ENCODE measurements around the gene MYRFL.
"Not testable (repeated sequence)": the region's sequence is repeated elsewhere in the genome, so short reads cannot be mapped to it uniquely, and the experiment has no call there.

MYRFL gene

GRCh38 chr12:69846976-69847375, 21.9 kb downstream of the MYRFL start:
- DNase-seq (ENCODE audit: low spot score): no peak
- no peak overlapping the region for H3K9ac ChIP-seq (ENCODE audit: low read depth, low read length, poor library complexity)
- no peak overlapping the region for H3K23ac ChIP-seq (ENCODE audit: low read depth, low read length, poor library complexity)
- no peak overlapping the region for H2AFZ ChIP-seq (ENCODE audit: low read length)
- H4K8ac ChIP-seq (ENCODE audit: low read depth, low read length): no peak overlapping the region
- no peak overlapping the region for H2BK5ac ChIP-seq (ENCODE audit: low read length)
- no peak overlapping the region for H3K4ac ChIP-seq (ENCODE audit: low read length)
- no peak overlapping the region for H2BK15ac ChIP-seq (ENCODE audit: low read length)
- no peaks in the 10 kb centered on the region for H3K79me1 ChIP-seq (ENCODE audit: low read depth, low read length)
- H3K4me2 ChIP-seq (ENCODE audit: insufficient read depth, low read length, poor library complexity, severe bottlenecking): no peak overlapping the region
- no peak overlapping the region for H2BK12ac ChIP-seq (ENCODE audit: low read length)
- no peaks in the 10 kb centered on the region for H3K9me3 ChIP-seq (replicated peaks in 1 of 2; ENCODE audit: control insufficient read depth in 2 of 2, insufficient read depth in 1 of 2, low read depth in 1 of 2, low read length in 2 of 2)
- no peak overlapping the region for H3K18ac ChIP-seq (ENCODE audit: low read length)
- no peak overlapping the region for H2AK5ac ChIP-seq (ENCODE audit: low read depth, low read length)
- H3K27me3 ChIP-seq (ENCODE audit: control insufficient read depth in 3 of 3, insufficient read depth in 3 of 3, low read depth in 1 of 3, low read length in 3 of 3): peaks cover 0 to 2% (median 0%) of the 10 kb centered on the region in 3 experiments
- H3K36me3 ChIP-seq (replicated peaks in 1 of 2; ENCODE audit: control insufficient read depth in 2 of 2, insufficient read depth in 2 of 2, low read length in 2 of 2): no peaks in the 10 kb centered on the region
- no peak overlapping the region for H3K27ac ChIP-seq (replicated peaks; ENCODE audit: low read length)
- H3K14ac ChIP-seq (ENCODE audit: low read length): no peak overlapping the region
- no peak overlapping the region for H4K91ac ChIP-seq (ENCODE audit: low read depth, low read length, poor library complexity)
- no peak overlapping the region for H2BK120ac ChIP-seq (ENCODE audit: low read depth, low read length)
- H3K4me3 ChIP-seq (ENCODE audit: low read length in 2 of 2): no peak overlapping the region
- H3K4me1 ChIP-seq (ENCODE audit: control insufficient read depth in 2 of 2, insufficient read depth in 1 of 2, low read depth in 1 of 2, low read length in 2 of 2): peaks cover 0 to 1% of the 10 kb centered on the region in 2 donors

- Histone ChIP-seq H3K4ac (ENCODE audit: low read length) (no peak overlapping the region), H3K18ac (ENCODE audit: low read length) (no peak overlapping the region), H4K91ac (ENCODE audit: low read depth, low read length, poor library complexity) (no peak overlapping the region), H2BK120ac (ENCODE audit: low read depth, low read length) (no peak overlapping the region), H4K8ac (ENCODE audit: low read depth, low read length) (no peak overlapping the region), H3K4me1 (ENCODE audit: control insufficient read depth in 2 of 2, insufficient read depth in 1 of 2, low read depth in 1 of 2, low read length in 2 of 2) (no peaks in the 10 kb centered on the region), H3K9me3 (replicated peaks in 1 of 2; ENCODE audit: control insufficient read depth in 2 of 2, insufficient read depth in 1 of 2, low read depth in 1 of 2, low read length in 2 of 2) (no peaks in the 10 kb centered on the region), H3K4me2 (ENCODE audit: insufficient read depth, low read length, poor library complexity, severe bottlenecking) (no peak overlapping the region), H2BK15ac (ENCODE audit: low read length) (no peak overlapping the region), H3K36me3 (replicated peaks in 1 of 2; ENCODE audit: control insufficient read depth in 2 of 2, insufficient read depth in 2 of 2, low read length in 2 of 2) (no peaks in the 10 kb centered on the region), H3K27me3 (ENCODE audit: control insufficient read depth in 3 of 3, insufficient read depth in 3 of 3, low read depth in 1 of 3, low read length in 3 of 3) (no peaks in the 10 kb centered on the region), H3K79me1 (ENCODE audit: low read depth, low read length) (no peaks in the 10 kb centered on the region), H2AK5ac (ENCODE audit: low read depth, low read length) (no peak overlapping the region), H2AFZ (ENCODE audit: low read length) (no peak overlapping the region), H3K4me3 (ENCODE audit: low read length in 2 of 2) (no peak overlapping the region), H2BK12ac (ENCODE audit: low read length) (no peak overlapping the region), H3K27ac (replicated peaks; ENCODE audit: low read length) (no peak overlapping the region), H3K14ac (ENCODE audit: low read length) (no peak overlapping the region), H2BK5ac (ENCODE audit: low read length) (no peak overlapping the region), H3K9ac (ENCODE audit: low read depth, low read length, poor library complexity) (no peak overlapping the region), H3K23ac (ENCODE audit: low read depth, low read length, poor library complexity) (no peak overlapping the region)
- no CpG with 5 or more reads among the region's 2 CpGs for WGBS, 2 donors (ENCODE audit: extremely low coverage in 2 of 2, insufficient read length in 2 of 2, insufficient replicate concordance in 1 of 2)
- no peak for DNase-seq (ENCODE audit: low spot score)
Measured at GRCh38 chr12:69851976-69852375, 26.9 kb downstream of the MYRFL start.

GRCh38 chr12:69853176-69853961, 28.3 kb downstream of the MYRFL start:
- not testable (repeated sequence) for H2BK12ac ChIP-seq (ENCODE audit: low read length); H4K8ac ChIP-seq (ENCODE audit: low read depth, low read length); H3K4me1 ChIP-seq (ENCODE audit: control insufficient read depth in 2 of 2, insufficient read depth in 1 of 2, low read depth in 1 of 2, low read length in 2 of 2); H3K4me2 ChIP-seq (ENCODE audit: insufficient read depth, low read length, poor library complexity, severe bottlenecking); H3K14ac ChIP-seq (ENCODE audit: low read length); H2BK120ac ChIP-seq (ENCODE audit: low read depth, low read length); H2AK5ac ChIP-seq (ENCODE audit: low read depth, low read length); H3K18ac ChIP-seq (ENCODE audit: low read length); DNase-seq (ENCODE audit: low spot score); H3K27me3 ChIP-seq (ENCODE audit: control insufficient read depth in 3 of 3, insufficient read depth in 3 of 3, low read depth in 1 of 3, low read length in 3 of 3); H3K23ac ChIP-seq (ENCODE audit: low read depth, low read length, poor library complexity); H3K4me3 ChIP-seq (ENCODE audit: low read length in 2 of 2); H2AFZ ChIP-seq (ENCODE audit: low read length); H3K9me3 ChIP-seq (replicated peaks in 1 of 2; ENCODE audit: control insufficient read depth in 2 of 2, insufficient read depth in 1 of 2, low read depth in 1 of 2, low read length in 2 of 2); H3K27ac ChIP-seq (replicated peaks; ENCODE audit: low read length); H2BK5ac ChIP-seq (ENCODE audit: low read length); H3K36me3 ChIP-seq (replicated peaks in 1 of 2; ENCODE audit: control insufficient read depth in 2 of 2, insufficient read depth in 2 of 2, low read length in 2 of 2); H3K9ac ChIP-seq (ENCODE audit: low read depth, low read length, poor library complexity); H4K91ac ChIP-seq (ENCODE audit: low read depth, low read length, poor library complexity); H3K4ac ChIP-seq (ENCODE audit: low read length); H2BK15ac ChIP-seq (ENCODE audit: low read length); H3K79me1 ChIP-seq (ENCODE audit: low read depth, low read length)
- WGBS, 2 donors (ENCODE audit: extremely low coverage in 2 of 2, insufficient read length in 2 of 2, insufficient replicate concordance in 1 of 2): no CpG with 5 or more reads among the region's 61 CpGs

GRCh38 chr12:69866698-69867097, 41.7 kb downstream of the MYRFL start:
- DNase-seq (ENCODE audit: low spot score): no peak
- no peak overlapping the region for H3K9ac ChIP-seq (ENCODE audit: low read depth, low read length, poor library complexity)
- H3K18ac ChIP-seq (ENCODE audit: low read length): no peak overlapping the region
- H3K4me1 ChIP-seq (ENCODE audit: control insufficient read depth in 2 of 2, insufficient read depth in 1 of 2, low read depth in 1 of 2, low read length in 2 of 2): no peaks in the 10 kb centered on the region
- no peak overlapping the region for H4K8ac ChIP-seq (ENCODE audit: low read depth, low read length)
- no peak overlapping the region for H2BK5ac ChIP-seq (ENCODE audit: low read length)
- no peak overlapping the region for H2BK12ac ChIP-seq (ENCODE audit: low read length)
- H2AK5ac ChIP-seq (ENCODE audit: low read depth, low read length): no peak overlapping the region
- H3K4ac ChIP-seq (ENCODE audit: low read length): no peak overlapping the region
- no peak overlapping the region for H2BK120ac ChIP-seq (ENCODE audit: low read depth, low read length)
- no peak overlapping the region for H2AFZ ChIP-seq (ENCODE audit: low read length)
- no peaks in the 10 kb centered on the region for H3K27me3 ChIP-seq (ENCODE audit: control insufficient read depth in 3 of 3, insufficient read depth in 3 of 3, low read depth in 1 of 3, low read length in 3 of 3)
- H3K4me2 ChIP-seq (ENCODE audit: insufficient read depth, low read length, poor library complexity, severe bottlenecking): no peak overlapping the region
- no peak overlapping the region for H2BK15ac ChIP-seq (ENCODE audit: low read length)
- no CpG with 5 or more reads among the region's 4 CpGs for WGBS, 2 donors (ENCODE audit: extremely low coverage in 2 of 2, insufficient read length in 2 of 2, insufficient replicate concordance in 1 of 2)
- H3K4me3 ChIP-seq (ENCODE audit: low read length in 2 of 2): no peak overlapping the region
- H3K23ac ChIP-seq (ENCODE audit: low read depth, low read length, poor library complexity): no peak overlapping the region
- no peaks in the 10 kb centered on the region for H3K79me1 ChIP-seq (ENCODE audit: low read depth, low read length)
- no peak overlapping the region for H3K14ac ChIP-seq (ENCODE audit: low read length)
- no peaks in the 10 kb centered on the region for H3K36me3 ChIP-seq (replicated peaks in 1 of 2; ENCODE audit: control insufficient read depth in 2 of 2, insufficient read depth in 2 of 2, low read length in 2 of 2)
- H3K27ac ChIP-seq (replicated peaks; ENCODE audit: low read length): no peak overlapping the region
- no peak overlapping the region for H4K91ac ChIP-seq (ENCODE audit: low read depth, low read length, poor library complexity)
- peaks cover 0 to 2% of the 10 kb centered on the region in 2 donors for H3K9me3 ChIP-seq (replicated peaks in 1 of 2; ENCODE audit: control insufficient read depth in 2 of 2, insufficient read depth in 1 of 2, low read depth in 1 of 2, low read length in 2 of 2)
